KG1 (cell line): ENCODE data around the gene AKAP13.

ENCODE experiments used
- DNase-seq: peaks from one replicate; lab custom pipeline; 2025; lab: John Stamatoyannopoulos, UW

Gene AKAP13

GRCh38 chr15:85706779-85707518 is 326.5 kb downstream of the AKAP13 start:
- no peak for DNase-seq

DNA sequence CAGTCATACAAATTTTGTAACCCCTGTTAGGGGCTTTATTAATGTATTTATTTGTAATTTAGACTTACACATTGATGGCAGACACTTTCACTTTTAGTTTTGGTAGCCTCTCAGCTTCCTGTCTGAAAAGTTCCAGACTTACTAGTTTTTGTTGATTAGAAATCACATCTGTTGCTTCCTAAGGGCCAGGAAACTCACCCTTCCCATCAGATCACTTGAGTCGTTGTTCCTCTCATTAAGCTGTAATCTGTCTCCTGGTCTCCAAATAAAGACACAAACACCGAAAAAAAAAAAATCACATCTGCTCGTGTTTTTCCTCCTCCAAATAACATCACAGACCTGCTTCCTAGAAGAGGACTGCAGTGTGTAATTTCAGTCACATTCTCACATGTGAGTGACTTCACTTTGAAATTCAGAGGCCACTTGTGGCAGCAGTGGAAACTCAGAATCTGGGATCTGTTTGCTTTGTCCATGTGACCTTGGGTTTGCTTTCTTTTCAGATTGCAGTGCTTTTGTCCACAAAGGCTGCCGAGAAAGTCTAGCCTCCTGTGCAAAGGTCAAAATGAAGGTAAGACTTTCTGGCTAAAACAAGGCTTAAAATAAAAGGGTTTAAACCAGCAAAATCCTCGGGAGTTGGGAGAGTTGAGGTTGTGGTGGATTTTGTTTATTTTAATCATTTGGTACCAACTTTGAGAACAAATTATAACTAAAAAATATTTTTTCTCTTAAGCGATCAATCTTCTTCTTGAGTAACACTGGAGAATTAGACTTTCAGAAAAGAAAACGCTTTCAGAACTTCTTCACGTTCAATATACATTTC is 327.3 kb downstream of the AKAP13 start:
- DNase-seq, result no peak

- DNase-seq, result no peak
Measured at GRCh38 chr15:85708402-85708941, 328.1 kb downstream of the AKAP13 start.

- DNase-seq, result no peak
Measured at GRCh38 chr15:85709250-85709649, 328.8 kb downstream of the AKAP13 start.

DNA sequence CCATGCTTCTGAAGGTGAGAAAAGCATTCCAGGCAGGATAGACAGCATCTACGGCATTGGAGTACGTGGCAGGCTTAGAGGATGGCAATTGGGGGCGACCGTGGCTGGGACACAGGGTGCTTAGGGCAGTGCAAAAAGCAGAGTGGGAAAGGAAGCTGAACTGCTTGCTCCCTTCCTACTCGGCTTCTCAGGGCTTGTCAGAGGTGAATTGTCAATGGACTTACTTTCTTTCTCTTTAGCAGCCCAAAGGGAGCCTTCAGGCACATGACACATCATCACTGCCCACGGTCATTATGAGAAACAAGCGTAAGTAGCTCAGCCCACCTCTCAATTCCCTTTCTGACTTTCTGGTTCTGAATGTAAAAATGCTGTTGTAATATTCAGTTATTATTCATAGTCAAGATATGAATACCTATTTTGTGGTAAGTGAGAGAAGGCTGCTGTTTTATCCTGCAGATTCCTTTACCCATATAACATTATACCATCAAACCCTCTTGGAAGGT is 330.0 kb downstream of the AKAP13 start:
- no peak for DNase-seq

GRCh38 chr15:85711580-85712192 is 331.3 kb downstream of the AKAP13 start:
- no peak for DNase-seq

- DNase-seq, result no peak
Measured at GRCh38 chr15:85716261-85716660, 335.9 kb downstream of the AKAP13 start.

DNA sequence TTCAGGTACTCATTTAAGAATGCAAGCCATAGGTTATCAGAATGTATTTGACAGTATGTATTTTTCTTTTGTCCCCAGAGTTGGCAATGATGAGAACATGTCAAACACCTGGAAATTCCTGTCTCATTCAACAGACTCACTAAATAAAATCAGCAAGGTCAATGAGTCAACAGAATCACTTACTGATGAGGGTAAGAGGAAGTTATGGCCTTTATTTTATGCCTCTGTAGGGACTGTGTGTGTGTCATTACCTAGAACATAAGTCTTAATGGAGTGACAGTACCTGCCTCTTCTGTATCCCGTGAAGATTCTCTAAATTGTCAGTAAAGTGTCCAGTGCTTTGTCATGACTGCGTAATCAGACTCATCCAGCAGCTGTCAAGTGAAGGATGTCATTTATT is 336.8 kb downstream of the AKAP13 start:
- no peak for DNase-seq

DNA sequence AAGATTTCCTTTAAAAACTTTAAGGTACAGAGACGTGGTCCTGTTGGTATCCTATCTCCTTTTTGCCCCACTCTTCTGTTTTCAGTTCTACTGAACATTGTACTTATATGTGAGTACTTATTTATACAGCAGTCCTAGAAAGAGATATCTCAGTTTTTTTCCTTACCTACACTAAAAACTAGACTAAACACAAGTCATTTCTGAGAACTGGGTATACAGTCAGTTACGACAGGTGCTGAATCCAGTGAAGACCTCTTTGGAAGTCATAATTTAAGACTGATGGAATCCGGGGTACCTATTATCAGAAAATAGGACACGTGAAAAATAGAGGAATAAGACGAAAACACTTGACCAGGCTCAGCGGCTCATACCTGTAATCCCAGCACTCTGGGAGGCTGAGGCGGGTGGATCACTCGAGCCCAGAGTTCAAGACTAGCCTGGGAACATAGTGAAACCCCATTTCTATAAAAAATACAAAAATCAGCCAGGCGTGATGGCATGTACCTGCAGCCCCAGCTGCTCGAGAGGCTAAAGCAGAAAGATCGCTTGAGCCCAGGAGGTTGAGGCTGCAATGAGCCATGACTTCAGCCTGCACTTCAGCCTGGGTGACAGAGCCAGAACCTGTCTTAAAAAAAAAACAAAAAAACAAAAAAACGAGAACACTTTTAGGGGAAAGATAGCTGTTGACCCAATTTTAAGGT is 338.0 kb downstream of the AKAP13 start:
- DNase-seq, result no peak

- no peak for DNase-seq
Measured at GRCh38 chr15:85718981-85719380, 338.6 kb downstream of the AKAP13 start.

GRCh38 chr15:85722374-85723152 is 342.2 kb downstream of the AKAP13 start:
- no peak for DNase-seq

GRCh38 chr15:85723960-85724945 is 343.9 kb downstream of the AKAP13 start:
- DNase-seq, result no peak

DNA sequence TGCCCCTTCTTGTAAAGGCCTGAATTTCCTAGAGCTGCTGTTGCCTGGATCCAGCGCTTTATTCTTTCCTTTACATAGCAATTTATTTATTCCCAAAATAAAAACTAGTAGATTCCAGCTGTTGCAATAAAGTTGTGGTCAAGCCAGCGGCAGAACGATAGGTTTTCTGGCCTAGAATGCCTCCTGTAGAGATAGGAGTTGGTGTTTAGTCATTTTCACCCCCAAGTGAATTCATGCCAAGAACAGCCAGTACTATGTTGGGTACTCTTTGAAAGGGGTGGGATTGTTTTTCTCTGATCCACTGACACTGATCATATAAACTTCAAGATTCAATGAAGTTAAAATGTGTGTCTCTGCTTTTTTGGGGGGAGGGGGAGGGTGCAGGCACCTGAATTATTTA is 344.6 kb downstream of the AKAP13 start:
- DNase-seq, result no peak

- no peak for DNase-seq
Measured at GRCh38 chr15:85725564-85725963, 345.2 kb downstream of the AKAP13 start.

- no peak for DNase-seq
Measured at GRCh38 chr15:85726454-85726853, 346.1 kb downstream of the AKAP13 start.

- no peak for DNase-seq
Measured at GRCh38 chr15:85727068-85727467, 346.7 kb downstream of the AKAP13 start.

- DNase-seq, result peak; percentile 35
Measured at GRCh38 chr15:85730001-85730820, 349.8 kb downstream of the AKAP13 start.

DNA sequence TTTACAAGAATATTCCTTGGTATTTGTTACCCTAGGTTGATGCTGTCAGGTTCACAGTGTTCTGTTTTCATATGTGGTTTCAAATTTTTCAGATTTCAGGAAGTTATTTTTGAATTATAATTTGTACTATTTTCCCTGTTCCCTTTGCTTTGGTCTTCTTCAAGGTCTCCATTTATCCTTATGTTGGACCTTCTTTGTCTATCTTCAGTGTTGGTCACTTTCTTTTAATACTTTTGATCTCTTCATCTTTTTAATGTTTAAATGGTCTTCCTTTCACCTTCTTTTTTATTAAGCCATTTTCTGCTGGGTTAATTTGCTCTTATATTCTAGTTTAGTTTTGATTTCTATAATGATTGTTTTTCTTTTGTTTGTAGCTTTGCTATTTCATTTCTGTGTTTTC is 353.0 kb downstream of the AKAP13 start:
- no peak for DNase-seq

GRCh38 chr15:85737061-85737460 is 356.7 kb downstream of the AKAP13 start:
- no peak for DNase-seq
